HG03521 (cell line): ENCODE data around the gene RFC5.
"Not testable (repeated sequence)": the region's sequence is repeated elsewhere in the genome, so short reads cannot be mapped to it uniquely, and the experiment has no call there.

ENCODE experiments used
- ATAC-seq: cut with Tn5 transposase; IDR thresholded peaks from one replicate; pipeline ENCODE4 v1.9.1; 2021; ENCODE audit warnings: mild to moderate bottlenecking, moderate library complexity; ENCODE audit not compliant: unreplicated experiment

The RFC5 gene

GRCh38 chr12:118013283-118013682 is 3.2 kb upstream of the RFC5 start:
- ATAC-seq = no peak

- ATAC-seq = no peak
Measured at GRCh38 chr12:118015306-118015705, 1.2 kb upstream of the RFC5 start.

- no peak for ATAC-seq
Measured at GRCh38 chr12:118015944-118016343, 559 bp upstream of the RFC5 start.

DNA sequence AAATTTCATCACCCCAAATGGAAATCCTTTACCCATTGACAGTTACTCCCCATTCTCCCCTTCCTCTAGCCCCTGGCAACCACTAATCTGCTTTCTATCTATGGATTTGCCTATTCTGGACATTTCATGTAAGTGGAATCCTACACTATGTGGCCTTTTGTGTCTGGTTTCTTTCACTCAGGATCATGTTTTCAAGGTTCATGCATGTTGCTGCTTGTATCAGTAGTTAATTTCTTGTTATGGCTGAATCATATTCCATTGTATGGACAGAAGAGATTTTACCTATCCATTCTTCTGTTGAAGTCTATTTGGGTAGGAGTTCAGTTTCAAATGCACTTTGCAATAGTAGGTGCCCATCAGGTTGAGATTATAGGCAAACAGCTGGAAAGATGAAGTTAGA is 1.4 kb downstream of the RFC5 start:
- no peak for ATAC-seq

GRCh38 chr12:118020036-118020435 is 3.5 kb downstream of the RFC5 start:
- ATAC-seq = no peak

DNA sequence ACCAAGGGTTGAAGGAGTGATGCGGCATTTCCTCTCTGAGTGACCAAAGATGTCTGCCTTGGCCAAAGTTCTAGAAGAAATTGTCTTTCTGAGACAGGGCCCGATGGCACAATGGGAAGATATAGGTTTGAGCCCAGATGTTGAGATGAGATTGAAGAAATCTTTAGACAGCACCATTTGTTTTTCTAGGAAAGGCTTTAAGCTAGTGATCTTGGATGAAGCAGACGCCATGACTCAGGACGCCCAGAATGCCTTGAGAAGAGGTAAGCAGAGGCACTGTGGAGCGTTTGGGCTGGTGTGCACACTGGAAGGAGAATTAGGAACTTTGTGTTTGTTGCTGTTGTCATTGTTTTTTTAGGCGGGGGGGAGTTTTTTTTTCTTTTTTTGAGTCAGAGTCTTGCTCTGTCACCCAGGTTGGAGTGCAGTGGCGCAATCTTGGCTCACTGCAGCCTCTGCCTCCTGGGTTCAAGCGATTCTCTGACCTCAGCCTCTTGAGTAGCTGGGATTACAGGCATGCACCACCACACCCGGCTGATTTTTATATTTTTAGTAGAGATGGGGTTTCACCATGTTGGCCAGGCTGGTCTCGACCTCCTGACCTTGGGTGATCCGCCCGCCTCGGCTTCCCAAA is 5.7 kb downstream of the RFC5 start:
- ATAC-seq = not testable (repeated sequence)

- ATAC-seq = no peak
Measured at GRCh38 chr12:118022728-118023109, 6.2 kb downstream of the RFC5 start.

DNA sequence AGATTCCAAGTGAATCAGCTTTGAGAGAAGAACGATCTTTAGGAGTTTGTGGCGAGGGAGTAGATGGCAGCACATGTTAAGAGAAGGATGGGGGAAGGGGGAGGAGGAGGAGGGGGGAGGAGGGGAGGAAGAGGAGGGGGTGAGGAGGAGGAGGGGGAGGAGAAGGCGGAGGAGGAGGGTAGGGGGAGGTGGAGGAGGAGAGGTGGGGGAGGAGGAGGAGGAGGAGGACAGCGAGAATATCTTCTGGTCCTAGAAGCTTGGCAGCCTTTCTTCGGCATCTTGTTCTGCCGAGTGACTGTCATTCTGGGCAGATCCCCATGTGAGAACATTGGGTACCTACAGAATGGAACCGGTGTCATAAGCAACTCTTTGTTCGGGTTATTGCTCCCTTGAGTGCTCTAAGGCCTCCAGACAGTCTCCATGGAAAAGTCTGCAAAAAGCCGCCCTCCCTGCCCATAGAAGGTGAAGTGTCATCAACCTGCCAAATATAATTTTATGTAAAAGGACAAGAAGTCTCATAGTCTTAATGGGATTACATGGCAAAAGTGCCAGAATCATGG is 6.9 kb downstream of the RFC5 start:
- ATAC-seq = no peak

DNA sequence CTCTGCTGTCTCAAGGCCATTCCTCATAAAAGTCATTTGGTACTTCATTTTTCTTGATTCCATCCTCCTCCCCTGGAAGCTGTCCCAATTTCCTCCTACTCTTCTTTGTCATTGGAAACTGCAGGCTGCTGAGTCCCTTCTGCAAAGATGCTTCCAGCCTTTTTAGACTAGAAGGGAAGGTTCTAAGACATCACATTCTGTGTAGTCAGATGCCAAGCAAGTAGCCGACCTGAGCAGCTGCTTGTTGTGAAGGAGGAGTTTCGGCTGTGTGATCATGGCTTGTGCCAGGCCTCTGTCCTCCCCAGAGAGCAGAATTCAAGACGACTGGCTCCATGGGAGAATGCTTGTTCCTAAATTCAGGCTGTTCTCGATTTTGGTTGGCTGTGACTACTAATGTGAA is 8.7 kb downstream of the RFC5 start:
- ATAC-seq = no peak

DNA sequence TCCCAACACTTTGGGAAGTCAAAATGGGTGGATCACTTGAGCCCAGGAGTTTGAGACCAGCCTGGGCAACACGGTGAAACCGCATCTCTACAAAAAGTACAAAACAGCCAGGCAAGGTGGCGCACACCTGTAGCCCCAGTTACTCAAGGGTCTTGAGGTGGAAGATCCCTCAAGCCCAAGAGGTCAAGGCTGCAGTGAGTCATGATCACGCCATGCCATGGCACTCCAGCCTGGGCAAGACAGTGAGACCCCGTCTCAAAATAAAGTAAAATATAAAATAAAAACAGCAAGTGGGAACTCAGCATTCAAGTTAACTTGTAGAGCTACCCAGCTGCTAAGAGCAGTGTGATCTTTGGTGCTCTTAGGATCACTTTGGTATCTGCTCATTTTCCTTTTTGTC is 12.7 kb downstream of the RFC5 start:
- no peak for ATAC-seq

DNA sequence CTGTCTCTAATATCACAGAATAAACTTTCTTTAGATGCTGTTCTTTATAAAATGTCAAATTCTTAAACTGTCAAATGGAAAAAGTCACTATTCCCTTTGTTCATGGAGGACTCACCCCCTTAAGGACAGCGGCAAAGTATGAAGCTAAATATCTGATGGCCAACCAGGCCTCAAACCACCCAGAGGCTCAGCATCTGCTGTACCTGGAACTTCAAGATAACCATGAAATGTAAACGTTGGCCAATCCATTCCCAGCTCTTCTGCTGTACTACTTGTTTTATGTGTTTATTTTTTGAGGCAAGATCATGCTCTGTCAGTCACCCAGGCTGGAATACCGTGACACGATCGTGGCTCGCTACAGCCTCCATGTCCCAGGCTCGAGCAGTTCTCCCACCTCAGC is 15.7 kb downstream of the RFC5 start:
- ATAC-seq = no peak

DNA sequence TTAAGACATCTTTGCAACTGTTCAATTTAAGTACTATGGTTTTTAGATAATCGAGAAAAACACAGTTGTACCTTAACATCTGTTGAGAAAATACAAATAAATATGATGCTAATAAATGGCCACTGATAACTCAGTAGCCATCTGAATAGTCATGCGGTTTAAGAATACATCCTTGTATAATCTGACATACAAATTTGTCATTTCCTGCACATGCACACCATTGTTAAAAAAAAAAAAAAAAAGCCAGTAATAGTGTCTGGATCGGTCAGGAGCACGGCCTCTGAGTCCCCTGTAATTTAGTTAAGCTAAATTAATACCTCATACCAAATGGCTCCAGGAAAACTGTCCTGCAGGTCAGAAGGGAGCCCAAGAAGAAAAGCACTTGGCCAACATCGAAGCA is 16.8 kb downstream of the RFC5 start:
- no peak for ATAC-seq

GRCh38 chr12:118033902-118034301 is 17.4 kb downstream of the RFC5 start:
- ATAC-seq = no peak

DNA sequence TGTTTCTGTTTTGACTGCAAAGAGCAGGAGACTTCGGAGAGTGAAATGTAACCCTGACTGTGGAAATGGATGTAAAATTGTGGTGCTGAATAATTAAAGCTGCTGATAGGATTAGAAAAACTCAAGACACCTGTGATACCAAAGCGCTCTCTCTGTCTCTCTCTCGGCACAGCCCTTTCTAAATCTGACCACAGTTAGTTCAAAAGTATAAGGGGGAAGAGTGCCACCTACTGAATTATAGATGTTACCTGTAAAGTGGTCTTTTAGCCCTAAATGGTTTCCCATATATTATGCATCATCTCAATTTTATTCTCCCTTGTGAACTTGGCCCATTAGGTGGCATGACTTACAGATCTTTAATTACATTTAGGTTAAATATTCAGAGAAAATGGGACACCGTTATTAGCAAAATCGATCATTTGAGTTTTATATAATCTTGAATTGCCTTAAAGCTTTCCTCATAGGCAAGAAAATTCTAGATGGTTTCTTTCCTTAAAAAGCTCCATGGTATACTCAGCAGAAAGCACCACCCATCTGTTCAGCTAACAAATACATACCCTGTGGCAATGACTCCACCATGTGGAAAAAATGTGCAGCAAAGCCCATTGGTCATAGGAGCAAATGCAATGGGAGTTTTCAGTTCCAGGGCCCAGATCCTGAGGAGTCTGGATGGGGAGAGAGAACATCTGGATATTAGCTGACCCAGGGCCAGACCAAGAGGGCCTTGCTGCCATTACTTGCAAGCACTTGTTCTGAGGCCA is 18.1 kb downstream of the RFC5 start:
- ATAC-seq = no peak

DNA sequence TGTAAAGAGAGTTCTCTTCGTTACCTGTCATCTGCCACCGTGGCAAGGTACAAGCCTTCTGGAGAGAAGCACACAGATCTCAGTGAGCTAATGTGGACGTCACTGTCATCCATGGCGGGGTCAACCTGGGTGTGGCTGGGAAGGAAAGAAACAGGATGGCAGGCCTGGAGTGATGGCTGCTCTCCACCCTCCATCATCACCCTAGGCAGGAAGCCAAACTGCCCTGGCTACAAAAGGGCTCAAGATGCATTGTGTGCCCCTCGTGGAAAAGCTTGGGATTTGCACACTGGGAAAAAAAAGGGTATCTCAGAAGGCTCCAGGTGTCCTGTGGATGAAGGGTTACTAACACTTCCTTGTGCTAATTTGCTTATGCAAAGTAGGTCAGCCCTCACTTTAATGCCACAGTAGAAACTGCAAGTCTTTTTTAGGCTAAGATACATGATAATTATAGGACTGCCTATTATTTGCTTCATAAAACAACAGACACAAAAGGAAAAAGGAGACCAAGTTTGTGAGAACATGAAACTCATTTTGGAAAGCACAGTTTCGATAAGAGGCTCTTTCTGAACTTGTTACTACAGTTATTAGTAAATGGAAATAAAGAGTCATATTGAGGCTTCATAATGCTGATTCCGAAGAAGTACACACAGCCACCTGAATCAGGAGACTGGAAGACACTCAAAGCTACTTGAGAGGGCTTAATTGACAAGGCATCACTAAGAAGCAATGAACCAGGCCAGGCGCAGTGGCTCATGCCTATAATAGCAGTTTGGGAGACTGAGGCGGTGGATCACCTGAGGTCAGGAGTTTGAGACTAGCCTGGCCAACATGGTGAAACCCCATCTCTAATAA is 18.9 kb downstream of the RFC5 start:
- peak; percentile 74 for ATAC-seq

DNA sequence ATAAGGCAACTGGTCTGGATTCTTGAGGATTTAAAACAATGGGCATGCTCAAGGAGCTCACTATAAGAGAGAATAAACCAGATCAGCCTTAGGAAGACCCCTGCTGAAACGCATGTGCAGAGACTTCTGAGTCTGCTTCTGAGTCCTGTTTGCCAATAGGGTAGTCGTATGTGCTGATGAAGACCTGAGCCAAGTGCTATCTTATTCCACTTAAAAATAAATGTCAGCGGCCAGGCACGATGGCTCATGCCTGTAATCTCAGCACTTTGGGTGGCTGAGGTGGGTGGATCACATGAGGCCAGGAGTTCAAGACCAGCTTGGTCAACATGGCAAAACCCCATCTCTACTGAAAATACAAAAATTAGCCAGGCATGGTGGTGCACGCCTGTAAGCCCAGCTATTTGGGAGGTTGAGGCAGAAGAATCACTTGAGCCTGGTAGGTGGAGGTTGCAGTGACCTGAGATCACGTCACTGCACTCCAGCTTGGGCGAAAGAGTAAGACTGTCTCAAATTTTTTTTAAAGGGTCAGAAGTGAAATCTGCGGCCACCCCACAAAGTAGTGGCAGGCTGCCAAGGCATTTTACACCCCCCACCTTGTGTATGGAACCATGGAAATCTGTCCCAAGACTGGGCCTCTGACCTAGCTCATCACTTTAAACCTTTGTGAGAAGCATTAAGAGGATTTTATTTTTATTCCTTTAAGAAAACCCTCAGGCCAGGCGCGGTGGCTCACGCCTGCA is 20.3 kb downstream of the RFC5 start:
- no peak for ATAC-seq

DNA sequence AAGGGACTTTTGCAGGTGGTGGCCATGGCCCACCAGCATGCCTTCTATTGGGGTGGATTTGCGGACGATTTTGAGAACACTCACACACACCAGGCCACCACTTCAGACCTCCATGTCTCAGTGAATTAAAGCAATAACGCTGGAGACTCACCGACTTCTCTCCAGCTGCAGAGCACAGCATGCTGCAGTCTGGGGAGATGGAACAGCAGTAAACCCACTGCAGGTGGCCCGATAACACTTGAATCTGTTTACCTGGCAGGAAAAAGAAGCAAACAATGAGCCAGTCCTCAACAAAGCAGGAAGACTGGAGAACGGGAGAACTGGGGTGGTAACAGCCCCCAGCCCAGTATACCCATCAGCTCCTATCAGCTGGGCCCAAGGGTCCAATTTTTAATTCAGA is 21.6 kb downstream of the RFC5 start:
- ATAC-seq = no peak

- no peak for ATAC-seq
Measured at GRCh38 chr12:118042091-118042490, 25.6 kb downstream of the RFC5 start.

DNA sequence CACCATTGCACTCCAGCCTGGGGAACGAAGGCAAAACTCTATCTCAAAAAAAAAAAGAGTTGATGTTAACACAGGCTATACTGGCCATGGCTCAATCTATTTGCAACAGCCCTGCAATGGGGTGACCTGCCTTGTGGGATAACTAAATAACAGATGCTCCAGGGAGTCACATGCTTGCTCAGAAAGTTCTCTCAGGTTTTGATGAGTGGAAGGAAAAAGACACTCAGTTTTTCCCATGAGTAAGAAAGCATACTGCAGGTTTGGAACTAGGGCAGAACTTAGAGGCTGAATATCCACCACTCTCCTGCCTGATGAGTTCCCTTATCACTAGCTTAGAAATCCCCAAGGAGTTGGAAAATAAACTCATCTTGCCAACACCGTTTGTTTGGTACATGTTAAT is 27.6 kb downstream of the RFC5 start:
- ATAC-seq = no peak

- ATAC-seq = no peak
Measured at GRCh38 chr12:118044577-118044976, 28.1 kb downstream of the RFC5 start.

DNA sequence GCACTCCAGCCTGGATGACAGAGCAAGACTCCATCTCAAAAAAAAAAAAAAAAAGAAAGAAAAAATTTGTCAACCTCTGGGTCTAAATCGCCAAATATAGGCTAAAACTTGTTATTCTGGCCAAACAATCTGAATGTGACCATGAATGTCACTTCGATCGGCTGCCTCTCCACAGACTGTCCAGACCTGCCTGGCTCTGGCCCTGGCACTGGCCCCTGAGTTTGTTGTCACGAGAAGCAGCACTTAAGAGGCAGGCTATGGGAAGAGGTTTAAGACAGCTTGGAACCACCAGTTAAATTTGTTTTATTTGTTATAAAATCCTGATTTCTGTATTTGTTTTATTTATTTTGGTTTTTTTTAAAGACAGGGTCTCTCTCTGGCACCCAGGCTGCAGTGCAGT is 29.9 kb downstream of the RFC5 start:
- no peak for ATAC-seq
